Dendritic cell treated with granulocyte-macrophage colony-stimulating factor and Interleukin-4, amounts not matched to agents 40 ng/mL and 50 ng/mL, for 4 days (primary cell): Measurements from ENCODE around the gene RAB20.

Experiments used
- H3K27ac Mint-ChIP-seq: one replicate; pipeline ENCODE4 v1.8.0; 2022; ENCODE audit warnings: mild to moderate bottlenecking, mixed read lengths
- H3K27me3 Mint-ChIP-seq: one replicate; pipeline ENCODE4 v1.8.0; 2022; ENCODE audit warnings: mild to moderate bottlenecking, mixed read lengths
- H3K36me3 Mint-ChIP-seq: one replicate; pipeline ENCODE4 v1.8.0; 2022; ENCODE audit warnings: low read depth, mixed read lengths
- H3K4me1 Mint-ChIP-seq: one replicate; pipeline ENCODE4 v1.8.0; 2022; ENCODE audit warnings: low read depth, mixed read lengths
- H3K4me3 Mint-ChIP-seq: one replicate; pipeline ENCODE4 v1.8.0; 2022; ENCODE audit warnings: mild to moderate bottlenecking, moderate library complexity, mixed read lengths
- H3K9me3 Mint-ChIP-seq: one replicate; pipeline ENCODE4 v1.8.0; 2022; ENCODE audit warnings: mixed read lengths
- intact Hi-C: fragments of 100-400 bp; cut with micrococcal nuclease; formaldehyde crosslinking; loops from one replicate; pipeline ENCODE4 v1.15.0; 2022

The RAB20 gene

GRCh38 chr13:110486061-110486715, 75.3 kb downstream of the RAB20 start:
- no peak overlapping the region for H3K27ac Mint-ChIP-seq
- no peaks in the 10 kb centered on the region for H3K4me1 Mint-ChIP-seq
- peaks cover 33% of the 10 kb centered on the region for H3K27me3 Mint-ChIP-seq

GRCh38 chr13:110485604-110486003, 75.9 kb downstream of the RAB20 start:
- no peak overlapping the region for H3K27ac Mint-ChIP-seq
- H3K27me3 Mint-ChIP-seq, result peaks cover 34% of the 10 kb centered on the region
- intact Hi-C loops, result no loop called here
- H3K36me3 Mint-ChIP-seq, result no peaks in the 10 kb centered on the region
- H3K4me1 Mint-ChIP-seq, result no peaks in the 10 kb centered on the region
- H3K4me3 Mint-ChIP-seq, result no peak overlapping the region
- H3K9me3 Mint-ChIP-seq, result no peaks in the 10 kb centered on the region

More at GRCh38 chr13:110486061-110486715, 75.3 kb downstream of the RAB20 start:
- intact Hi-C loops, result no loop called here
- Mint-ChIP-seq H3K36me3 (no peaks in the 10 kb centered on the region), H3K9me3 (no peaks in the 10 kb centered on the region), H3K4me3 (no peak overlapping the region)

- Mint-ChIP-seq H3K27ac (no peak overlapping the region), H3K4me1 (peaks cover 8% of the 10 kb centered on the region), H3K4me3 (no peak overlapping the region), H3K27me3 (peaks cover 44% of the 10 kb centered on the region), H3K36me3 (no peaks in the 10 kb centered on the region), H3K9me3 (no peaks in the 10 kb centered on the region)
- intact Hi-C loops, result no loop called here
These were observed 77.1 kb downstream of the RAB20 start for GRCh38 chr13:110484290-110485048.

DNA sequence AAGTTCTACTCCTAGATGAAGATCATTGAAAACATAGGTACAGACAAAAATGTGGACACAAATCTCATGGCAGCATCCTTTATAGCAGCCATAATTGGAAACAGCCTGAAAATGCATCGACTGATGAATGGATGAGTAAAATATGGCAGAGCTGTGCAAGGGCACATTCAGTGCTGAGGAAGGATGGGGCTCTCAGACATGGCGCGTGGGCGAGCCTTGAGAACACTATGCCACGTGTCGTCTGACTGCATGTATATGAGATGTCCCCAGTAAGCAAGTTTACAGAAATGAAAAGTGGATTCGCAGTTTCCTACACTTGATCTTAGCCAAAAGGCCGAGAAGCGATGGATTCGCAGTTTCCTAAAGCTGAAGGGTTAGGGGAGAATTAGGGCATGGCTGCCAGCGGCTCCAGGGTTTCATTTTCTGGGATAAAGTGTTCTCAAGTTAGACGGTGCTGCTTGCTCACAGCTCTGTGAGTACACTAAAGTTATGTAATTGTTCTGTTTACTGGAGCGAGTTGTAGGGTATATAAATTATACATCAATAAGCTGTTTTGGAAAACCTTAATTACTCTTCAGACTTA, 78.0 kb downstream of the RAB20 start:
- peaks cover 18% of the 10 kb centered on the region for H3K4me1 Mint-ChIP-seq
- peaks cover 51% of the 10 kb centered on the region for H3K27me3 Mint-ChIP-seq

DNA sequence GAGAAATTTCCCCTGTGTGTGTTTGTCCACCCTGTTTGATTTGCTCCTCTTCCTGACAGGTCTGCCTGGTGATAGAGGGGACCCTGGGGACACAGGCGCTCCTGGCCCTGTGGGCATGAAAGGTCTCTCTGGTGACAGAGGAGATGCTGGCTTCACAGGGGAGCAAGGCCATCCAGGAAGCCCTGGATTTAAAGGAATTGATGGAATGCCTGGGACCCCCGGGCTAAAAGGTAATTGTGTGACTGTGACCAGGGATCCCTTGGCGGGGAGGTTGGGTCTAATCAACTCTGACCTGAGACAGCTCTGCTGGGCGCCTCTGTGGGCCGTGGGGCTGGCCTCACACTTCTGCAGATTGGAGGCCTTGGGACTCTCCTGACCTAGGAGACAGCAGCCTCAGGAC, 81.4 kb downstream of the RAB20 start:
- Mint-ChIP-seq H3K4me1 (peaks cover 29% of the 10 kb centered on the region), H3K27me3 (peaks cover 70% of the 10 kb centered on the region), H3K27ac (peak overlapping the region; percentile 10), H3K9me3 (no peaks in the 10 kb centered on the region), H3K36me3 (no peaks in the 10 kb centered on the region), H3K4me3 (no peak overlapping the region)
- intact Hi-C loops, result no loop called here

More for the DNA sequence above, 78.0 kb downstream of the RAB20 start:
- no peaks in the 10 kb centered on the region for H3K9me3 Mint-ChIP-seq
- intact Hi-C loops, result no loop called here
- no peak overlapping the region for H3K4me3 Mint-ChIP-seq
- H3K27ac Mint-ChIP-seq, result no peak overlapping the region
- no peaks in the 10 kb centered on the region for H3K36me3 Mint-ChIP-seq

DNA sequence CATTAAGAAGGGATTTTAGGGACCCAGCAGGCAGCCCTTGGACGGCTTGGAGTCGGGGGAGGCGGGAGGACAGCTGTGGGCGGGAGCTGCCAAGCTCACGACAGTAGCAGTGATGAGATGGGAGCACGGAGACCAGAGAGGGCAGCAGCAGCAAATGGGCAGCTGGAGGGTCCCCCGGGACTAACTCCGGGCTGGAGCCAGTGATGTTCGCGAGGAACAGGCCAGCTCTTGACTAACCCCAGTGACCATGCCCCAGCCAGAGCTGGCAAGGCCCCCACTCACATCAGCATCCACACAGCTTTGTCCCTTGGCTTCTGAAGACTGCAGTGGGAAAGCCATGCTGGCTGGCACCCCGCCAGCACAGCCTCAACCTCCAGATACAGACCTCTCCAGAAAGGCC, 81.9 kb downstream of the RAB20 start:
- H3K4me1 Mint-ChIP-seq, result peaks cover 34% of the 10 kb centered on the region
- peaks cover 72% of the 10 kb centered on the region for H3K27me3 Mint-ChIP-seq
- intact Hi-C loops, result no loop called here
- H3K9me3 Mint-ChIP-seq, result no peaks in the 10 kb centered on the region
- H3K4me3 Mint-ChIP-seq, result no peak overlapping the region
- peak overlapping the region; percentile 10 for H3K27ac Mint-ChIP-seq
- no peaks in the 10 kb centered on the region for H3K36me3 Mint-ChIP-seq

- H3K9me3 Mint-ChIP-seq, result no peaks in the 10 kb centered on the region
- peaks cover 71% of the 10 kb centered on the region for H3K27me3 Mint-ChIP-seq
- H3K36me3 Mint-ChIP-seq, result no peaks in the 10 kb centered on the region
- H3K4me3 Mint-ChIP-seq, result no peak overlapping the region
- peaks cover 34% of the 10 kb centered on the region for H3K4me1 Mint-ChIP-seq
- H3K27ac Mint-ChIP-seq, result peak overlapping the region; percentile 10
- intact Hi-C loops, result no loop called here
These were observed 82.3 kb downstream of the RAB20 start for GRCh38 chr13:110479215-110479545.

DNA sequence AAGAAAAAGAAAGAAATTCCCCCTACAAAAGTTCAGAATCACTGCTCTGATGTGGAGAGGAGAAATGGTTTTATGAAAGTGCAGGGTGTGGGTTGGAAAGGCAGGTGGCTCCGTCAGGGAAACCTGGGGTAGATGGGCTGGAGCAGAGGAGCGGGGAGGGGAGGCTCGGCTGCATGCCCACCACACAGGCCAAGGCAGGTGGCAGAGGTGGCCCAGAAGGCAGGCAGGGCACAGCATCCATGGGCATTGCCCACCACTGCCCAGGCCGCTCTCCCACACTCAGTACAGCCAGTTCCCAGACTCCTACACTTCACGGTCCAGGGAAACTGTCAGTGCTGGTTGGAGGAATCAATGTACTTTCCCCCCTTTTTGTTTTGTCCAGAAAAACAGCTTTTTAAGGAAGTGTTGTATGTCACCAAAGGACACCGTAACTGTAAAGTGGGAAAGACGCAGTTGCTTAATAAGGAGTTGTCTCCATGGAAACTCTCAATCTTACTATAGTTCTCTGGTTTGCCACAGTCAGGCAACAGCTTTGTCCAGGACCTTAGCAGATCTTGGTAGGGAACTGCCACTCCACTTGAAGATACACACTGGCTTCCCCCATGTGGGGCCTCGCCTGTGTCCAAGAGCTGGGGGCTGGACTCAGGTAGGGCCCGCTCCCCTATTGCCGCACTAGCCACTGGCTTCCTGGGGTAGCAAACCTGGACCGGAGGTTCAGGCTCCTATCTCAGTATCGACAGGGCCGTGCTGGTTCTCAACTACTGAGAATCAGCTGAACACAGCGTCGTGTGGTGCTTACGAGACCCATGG, 82.9 kb downstream of the RAB20 start:
- Mint-ChIP-seq H3K36me3 (no peaks in the 10 kb centered on the region), H3K9me3 (no peaks in the 10 kb centered on the region), H3K4me1 (peaks cover 34% of the 10 kb centered on the region), H3K27me3 (peaks cover 74% of the 10 kb centered on the region), H3K27ac (peak overlapping the region; percentile 33), H3K4me3 (no peak overlapping the region)
- intact Hi-C loops, result no loop called here

- H3K9me3 Mint-ChIP-seq, result no peaks in the 10 kb centered on the region
- no peak overlapping the region for H3K4me3 Mint-ChIP-seq
These were observed 83.7 kb downstream of the RAB20 start for GRCh38 chr13:110477706-110478245.

DNA sequence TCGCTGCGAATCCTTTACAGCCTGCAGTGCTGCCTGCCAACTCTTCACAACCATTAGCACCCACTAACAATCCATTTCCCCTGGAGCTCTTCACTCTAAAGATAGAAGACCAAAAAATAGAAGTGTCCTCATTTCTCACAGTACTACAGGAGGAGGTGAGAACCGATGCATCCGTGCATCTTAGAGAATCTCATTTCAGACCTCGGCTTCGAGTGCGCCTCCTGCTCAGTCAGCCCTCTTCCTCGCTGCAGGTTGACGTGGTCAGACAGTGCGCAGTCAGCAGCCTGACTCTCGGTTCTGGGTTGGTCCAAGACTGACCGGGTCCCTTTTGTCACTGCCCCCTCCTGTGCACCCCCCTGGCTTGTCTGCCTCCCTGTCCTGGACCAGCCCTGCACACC, 85.3 kb downstream of the RAB20 start:
- no peak overlapping the region for H3K4me3 Mint-ChIP-seq
- intact Hi-C loops, result no loop called here
- H3K27me3 Mint-ChIP-seq, result peaks cover 54% of the 10 kb centered on the region
- no peaks in the 10 kb centered on the region for H3K9me3 Mint-ChIP-seq
- no peaks in the 10 kb centered on the region for H3K36me3 Mint-ChIP-seq
- H3K4me1 Mint-ChIP-seq, result peaks cover 50% of the 10 kb centered on the region
- no peak overlapping the region for H3K27ac Mint-ChIP-seq

More at GRCh38 chr13:110477706-110478245, 83.7 kb downstream of the RAB20 start:
- peaks cover 35% of the 10 kb centered on the region for H3K4me1 Mint-ChIP-seq
- intact Hi-C loops, result no loop called here
- peaks cover 69% of the 10 kb centered on the region for H3K27me3 Mint-ChIP-seq
- H3K27ac Mint-ChIP-seq, result peak overlapping the region; percentile 33
- H3K36me3 Mint-ChIP-seq, result no peaks in the 10 kb centered on the region

GRCh38 chr13:110475550-110476219, 85.8 kb downstream of the RAB20 start:
- Mint-ChIP-seq H3K36me3 (no peaks in the 10 kb centered on the region), H3K4me1 (peaks cover 55% of the 10 kb centered on the region), H3K27ac (no peak overlapping the region), H3K9me3 (no peaks in the 10 kb centered on the region), H3K4me3 (no peak overlapping the region), H3K27me3 (peaks cover 58% of the 10 kb centered on the region)
- intact Hi-C loops, result no loop called here

GRCh38 chr13:110475117-110475516, 86.4 kb downstream of the RAB20 start:
- Mint-ChIP-seq H3K36me3 (no peaks in the 10 kb centered on the region), H3K9me3 (no peaks in the 10 kb centered on the region), H3K4me3 (no peak overlapping the region), H3K4me1 (peaks cover 59% of the 10 kb centered on the region), H3K27ac (no peak overlapping the region), H3K27me3 (peaks cover 52% of the 10 kb centered on the region)
- intact Hi-C loops, result no loop called here

GRCh38 chr13:110474713-110475112, 86.8 kb downstream of the RAB20 start:
- Mint-ChIP-seq H3K4me3 (no peak overlapping the region), H3K27ac (no peak overlapping the region), H3K36me3 (no peaks in the 10 kb centered on the region), H3K27me3 (peaks cover 48% of the 10 kb centered on the region), H3K4me1 (peaks cover 58% of the 10 kb centered on the region), H3K9me3 (no peaks in the 10 kb centered on the region)
- intact Hi-C loops, result no loop called here
